Fibroblast of skin of left quadriceps (primary cell): ENCODE results near the gene ZNF91.
"Not testable (repeated sequence)": the region's sequence is repeated elsewhere in the genome, so short reads cannot be mapped to it uniquely, and the experiment has no call there.

Experiments
- DNase-seq, 2 experiments: peaks; one replicate each; pipeline ENCODE4 v3.0.0-alpha.2; 2013; ENCODE audit warnings: low read depth in 2 of 2

ZNF91 gene

DNA sequence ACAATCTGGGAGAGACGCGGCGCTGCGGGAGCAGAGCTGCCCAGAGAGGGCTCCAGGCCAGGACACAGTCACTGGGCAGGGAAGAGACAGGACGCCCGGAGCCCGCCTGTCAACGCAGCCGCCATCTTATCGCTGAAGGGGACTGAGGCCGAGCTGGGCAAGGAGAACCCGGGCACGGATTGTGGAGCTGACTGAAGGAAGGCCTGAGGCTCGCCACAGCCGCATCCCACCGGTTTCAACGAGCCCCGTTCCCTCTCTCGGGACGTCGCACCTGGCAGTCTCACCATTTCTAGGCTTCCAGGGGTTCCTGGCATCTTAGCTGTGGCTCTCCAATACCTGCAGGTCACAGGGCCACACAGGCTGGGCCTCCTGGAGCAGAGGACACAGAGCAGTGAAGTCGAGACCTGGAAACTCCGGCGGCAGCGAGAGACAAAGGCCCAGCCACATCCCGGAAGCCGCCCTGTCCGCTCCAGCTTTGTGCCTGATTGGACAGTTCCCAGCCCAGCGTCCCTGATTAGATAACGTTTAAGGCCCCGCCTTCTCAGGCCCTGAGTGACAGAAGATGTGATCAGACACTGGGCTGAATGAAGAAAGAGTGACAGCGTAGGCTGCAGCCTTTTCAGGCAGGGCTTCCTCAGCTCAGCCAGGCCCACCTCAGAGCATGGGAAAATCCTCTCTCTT lies at the start of gene ZNF91:
Gene ZNF91 (minus strand): TSS at position 431 of the 681 bp plus-strand sequence. CDS start 117 bp downstream, at position 314.
- DNase-seq: peak; percentile 93 to 95

DNA sequence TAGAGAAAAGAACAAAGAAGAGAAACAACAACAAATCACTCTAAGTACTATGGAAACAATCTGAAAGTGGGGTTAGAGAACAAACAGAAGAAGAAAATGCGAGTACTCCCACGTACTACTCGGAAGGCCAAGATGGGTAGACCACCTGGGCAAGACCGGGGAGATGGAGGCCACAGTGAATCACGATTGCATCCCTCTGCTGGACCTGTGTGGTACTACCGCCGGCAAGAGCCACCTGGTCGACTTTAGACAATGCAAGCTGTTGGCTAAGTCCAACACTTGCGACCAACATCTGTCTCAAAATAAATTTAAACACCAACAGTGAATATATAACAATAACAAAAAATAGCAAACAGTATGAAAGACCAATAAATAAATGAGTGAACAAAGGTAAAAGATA lies 45.5 kb upstream of the ZNF91 start:
- DNase-seq: no peak

DNA sequence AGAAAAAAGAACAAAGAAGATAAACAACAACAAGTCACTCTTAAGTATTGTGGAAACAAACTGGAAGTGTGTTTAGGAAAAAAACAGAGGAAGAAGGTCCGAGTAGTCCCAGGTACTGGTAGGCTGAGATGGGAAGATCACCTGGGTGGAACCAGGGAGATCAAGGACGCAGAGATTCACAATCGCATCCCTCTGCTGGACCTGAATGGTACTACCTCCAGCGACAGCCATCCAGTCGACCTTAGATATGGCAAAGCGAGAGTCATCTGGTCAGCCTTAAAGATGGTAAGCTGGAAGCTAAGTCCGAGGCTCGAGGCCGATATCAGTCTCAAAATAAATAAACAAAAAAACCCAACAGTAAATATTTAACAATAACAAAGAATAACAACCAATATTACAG lies 44.9 kb upstream of the ZNF91 start:
- DNase-seq: no peak

DNA sequence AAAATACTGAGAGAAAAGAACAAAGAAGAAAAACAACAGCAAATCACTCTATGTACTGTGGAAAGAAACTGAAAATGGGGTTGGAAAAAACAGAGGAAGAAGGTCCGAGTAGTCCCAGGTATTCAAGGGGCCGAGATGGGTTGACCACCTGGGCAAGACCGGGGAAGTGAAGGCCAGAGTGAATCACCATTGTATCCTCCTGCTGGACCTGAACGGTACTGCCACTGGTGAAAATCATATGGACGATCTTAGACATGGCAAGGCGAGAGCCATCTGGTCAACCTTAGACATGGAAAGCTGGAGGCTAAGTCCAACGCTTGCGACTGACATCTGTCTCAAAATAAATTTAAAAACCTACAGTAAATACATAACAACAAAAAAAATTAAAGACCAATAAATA lies 44.4 kb upstream of the ZNF91 start:
- no peak for DNase-seq

DNA sequence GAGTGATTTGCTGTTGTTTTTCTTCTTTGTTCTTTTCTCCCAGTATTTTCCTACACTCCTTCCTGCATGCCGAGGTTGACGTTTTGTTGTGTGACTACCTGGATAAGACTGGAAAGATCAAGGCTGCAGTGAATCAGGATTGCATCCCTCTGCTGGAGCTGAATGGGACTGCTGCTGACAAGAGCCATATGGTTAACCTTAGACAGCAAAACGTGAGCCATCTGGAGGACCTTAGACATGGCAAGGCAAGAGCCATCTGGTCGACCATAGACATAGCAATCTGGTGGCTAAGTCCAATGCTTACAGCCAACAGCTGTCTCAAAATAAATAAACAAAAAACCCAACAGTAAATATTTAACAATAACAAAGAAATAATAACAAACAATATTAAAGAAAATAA lies 42.6 kb upstream of the ZNF91 start:
- DNase-seq: no peak

DNA sequence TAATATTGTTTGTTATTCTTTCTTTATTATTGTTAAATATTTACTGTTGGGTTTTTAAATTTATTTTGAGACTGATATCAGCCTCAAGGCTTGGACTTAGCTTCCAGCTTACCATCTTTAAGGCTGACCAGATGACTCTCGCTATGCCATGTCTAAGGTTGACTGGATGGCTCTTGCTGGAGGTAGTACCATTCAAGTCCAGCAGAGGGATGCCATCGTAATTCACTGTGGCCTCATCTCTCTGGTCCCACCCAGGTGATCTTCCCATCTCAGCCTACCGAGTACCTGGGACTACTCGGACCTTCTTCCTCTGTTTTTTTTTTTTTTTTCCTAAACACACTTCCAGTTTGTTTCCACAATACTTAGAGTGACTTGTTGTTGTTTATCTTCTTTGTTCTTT lies 41.7 kb upstream of the ZNF91 start:
- no peak for DNase-seq

DNA sequence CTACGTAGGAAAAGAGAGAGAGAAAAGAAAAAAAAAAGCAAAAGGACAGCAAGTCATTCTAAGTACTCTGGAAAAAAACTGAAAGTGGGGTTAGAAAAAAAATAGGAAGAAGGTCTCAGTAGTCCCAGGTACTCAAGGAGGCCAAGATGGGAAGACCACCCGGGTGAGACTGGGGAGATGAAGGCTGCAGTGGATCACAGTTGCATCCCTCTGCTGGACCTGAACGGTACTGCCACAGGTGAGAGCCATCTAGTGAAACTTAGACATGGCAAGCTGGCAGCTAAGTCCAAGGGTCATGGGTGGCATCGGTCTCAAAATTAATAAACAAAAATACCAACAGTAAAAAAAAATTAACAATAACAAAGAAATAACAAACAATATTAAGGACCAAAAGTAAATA lies 41.0 kb upstream of the ZNF91 start:
- DNase-seq: no peak

DNA sequence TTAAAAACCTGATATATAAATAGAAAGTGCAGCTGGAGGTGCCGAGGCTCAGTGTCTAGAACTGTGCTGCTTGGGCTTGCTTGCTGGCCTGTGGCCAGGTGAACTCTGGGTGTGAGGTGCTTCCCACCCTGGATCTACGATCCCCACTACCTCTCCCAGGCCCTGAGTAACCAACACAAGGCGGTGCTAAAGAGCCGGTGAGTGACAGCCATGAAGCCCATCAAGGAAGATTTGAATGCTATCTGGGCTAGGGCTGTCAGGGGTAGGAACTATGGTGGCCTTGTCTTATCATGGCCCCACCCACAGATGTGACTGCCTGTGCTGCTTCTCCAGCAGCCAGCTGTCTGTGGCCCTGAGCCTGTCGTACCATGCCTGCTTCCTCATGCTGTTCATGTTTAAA lies 25.6 kb upstream of the ZNF91 start:
- DNase-seq: no peak

DNA sequence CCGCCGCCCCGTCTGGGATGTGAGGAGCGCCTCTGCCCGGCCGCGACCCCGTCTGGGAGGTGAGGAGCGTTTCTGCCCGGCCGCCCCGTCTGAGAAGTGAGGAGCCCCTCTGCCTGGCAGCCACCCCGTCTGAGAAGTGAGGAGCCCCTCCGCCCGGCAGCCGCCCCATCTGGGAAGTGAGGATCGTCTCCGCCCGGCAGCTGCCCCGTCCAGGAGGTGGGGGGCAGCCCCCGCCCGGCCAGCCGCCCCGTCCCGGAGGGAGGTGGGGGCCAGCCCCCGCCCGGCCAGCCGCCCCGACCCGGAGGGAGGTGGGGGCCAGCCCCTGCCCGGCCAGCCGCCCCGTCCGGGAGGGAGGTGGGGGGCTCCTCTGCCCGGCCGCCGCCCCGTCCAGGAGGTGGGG lies 24.0 kb upstream of the ZNF91 start:
- not testable (repeated sequence) for DNase-seq

DNA sequence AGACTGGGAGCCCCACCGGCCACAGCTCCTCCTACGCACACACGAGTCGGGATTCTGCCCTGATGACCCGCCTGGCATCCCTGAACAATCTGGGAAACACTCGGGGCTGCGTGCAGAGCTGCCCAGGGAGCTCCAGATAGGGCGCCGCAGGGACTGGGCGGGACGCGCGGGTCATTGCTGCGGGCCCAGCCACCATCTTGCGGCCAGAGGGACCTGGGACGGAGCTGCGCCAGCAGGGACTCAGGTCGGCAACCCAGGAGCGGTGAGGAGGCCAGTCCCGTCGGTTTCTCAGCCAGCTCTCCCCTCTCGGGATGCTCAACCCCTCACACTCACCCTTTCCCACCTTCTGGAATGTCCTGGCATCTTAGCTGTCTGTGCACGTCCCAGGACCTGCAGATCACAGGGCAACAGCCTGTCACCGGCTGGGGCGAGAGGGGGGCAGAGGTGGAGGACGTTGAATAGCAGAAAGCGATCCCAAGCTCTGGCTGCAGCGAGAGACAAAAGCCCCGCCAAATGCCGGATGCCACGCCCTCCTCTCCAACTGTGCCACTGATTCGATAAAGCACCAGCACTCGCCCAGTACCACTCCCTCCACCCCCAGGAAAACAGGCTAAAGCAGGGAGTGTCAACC lies 20.4 kb upstream of the ZNF91 start:
- no peak for DNase-seq

DNA sequence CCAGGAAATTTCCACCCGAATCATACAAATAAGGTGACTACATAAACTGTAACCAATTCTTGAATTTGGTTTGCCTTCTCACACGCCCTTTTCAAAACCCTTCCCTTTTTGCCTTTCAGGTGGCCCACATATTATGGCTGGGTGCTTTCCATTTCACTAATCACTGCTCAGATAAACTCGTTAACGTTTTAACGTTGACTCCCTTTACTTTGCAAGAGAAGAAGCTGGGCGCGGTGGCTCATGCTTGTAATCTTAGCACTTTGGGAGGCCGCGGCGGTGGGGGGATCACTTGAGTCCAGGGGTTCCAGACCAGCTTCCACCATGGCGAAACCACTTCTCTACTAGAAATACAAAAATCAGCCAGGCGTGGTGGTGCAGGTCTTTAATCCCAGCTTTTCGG lies 19.8 kb upstream of the ZNF91 start:
- no peak for DNase-seq

DNA sequence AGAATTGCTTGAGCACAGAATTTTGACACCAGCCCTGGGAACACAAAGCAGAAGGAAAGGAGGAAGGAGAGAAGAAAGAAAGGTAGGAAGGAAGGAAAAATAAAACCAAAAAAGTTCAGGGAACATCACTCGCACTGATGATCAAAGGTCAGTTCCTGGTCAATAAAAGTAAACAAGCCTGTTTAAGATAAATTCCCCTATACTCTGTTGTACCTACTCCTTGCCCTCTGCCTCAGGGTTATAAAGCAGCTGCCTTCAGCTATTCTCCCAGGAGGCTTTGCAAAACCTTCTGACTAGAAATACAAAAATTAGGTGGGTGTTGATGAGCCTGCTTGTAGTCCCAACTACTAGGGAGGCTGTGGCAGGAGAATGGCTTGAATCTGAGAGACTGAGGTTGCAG lies 14.9 kb upstream of the ZNF91 start:
- DNase-seq: no peak

DNA sequence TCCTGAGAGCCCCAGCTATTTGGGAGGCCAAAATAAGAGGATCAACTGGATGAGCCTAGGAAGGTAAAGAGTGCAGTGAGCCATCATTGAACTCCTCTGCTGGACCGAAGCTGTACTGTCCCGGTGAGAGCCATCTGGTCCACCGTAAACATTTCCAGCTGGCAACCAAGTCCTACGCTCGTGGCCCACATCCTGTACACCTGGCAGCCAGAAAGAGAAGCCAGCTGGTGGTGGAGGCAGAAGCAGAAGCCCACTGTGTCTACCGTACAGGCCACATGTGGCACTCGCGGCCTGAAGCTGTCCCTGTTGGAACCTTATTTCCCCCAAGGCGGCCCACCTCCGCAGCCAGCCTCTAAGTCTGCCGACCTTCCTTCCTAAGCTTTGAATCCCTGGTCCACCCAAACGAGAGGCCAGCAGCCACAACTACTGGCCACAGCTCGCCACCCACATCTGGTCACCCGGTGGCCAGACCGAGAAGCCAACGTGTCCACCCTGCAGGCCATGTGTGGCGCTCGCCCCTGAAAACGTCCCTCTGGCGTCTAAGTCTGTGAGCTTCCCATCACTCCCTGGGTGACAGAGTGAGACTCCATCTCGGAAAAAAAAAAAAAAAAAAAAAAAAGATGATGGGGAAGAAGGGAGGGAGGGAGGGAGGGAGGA lies 14.2 kb upstream of the ZNF91 start:
- no peak for DNase-seq

DNA sequence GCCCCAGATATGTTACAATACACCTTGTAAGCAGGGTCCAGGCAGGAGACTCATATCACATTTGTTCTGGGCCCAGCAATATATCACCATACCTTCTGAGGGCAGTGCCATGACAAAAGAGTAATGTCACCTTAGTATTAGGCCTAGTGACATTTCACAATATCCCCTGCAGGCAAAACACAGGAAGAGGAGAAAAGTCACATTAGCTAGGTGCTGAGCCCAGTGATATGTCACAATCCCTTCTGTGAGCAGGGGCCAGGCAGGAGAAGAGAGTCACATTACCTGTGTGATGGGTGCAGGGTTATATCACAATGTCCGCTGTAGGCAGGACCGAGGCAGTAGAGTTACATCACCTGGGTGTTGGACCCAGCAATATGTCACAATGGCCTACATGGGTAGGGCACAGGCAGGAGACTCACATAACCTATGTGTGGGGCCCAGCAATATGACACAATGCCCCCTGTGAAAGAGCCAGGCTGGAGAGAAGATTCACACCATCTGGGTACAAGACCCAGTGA lies 12.4 kb upstream of the ZNF91 start:
- no peak for DNase-seq

DNA sequence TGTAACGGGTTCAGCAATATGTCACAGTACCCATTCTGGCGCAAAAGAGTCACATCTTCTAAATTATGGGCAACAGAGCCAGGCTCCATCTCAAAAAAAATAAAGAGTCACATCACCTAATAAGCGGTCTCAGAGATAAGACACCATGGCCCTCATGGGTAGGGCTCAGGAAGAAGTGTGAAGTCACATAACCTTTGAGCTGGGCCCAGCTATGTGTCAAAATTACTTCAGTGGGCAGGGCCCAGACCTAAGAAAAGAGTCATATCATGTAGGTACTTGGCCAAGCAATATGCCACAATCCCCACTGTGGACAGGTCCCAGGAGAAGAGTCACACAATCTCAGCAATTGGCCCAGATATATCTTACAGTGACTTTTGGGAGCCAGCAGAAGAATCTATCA lies 11.4 kb upstream of the ZNF91 start:
- DNase-seq: no peak

DNA sequence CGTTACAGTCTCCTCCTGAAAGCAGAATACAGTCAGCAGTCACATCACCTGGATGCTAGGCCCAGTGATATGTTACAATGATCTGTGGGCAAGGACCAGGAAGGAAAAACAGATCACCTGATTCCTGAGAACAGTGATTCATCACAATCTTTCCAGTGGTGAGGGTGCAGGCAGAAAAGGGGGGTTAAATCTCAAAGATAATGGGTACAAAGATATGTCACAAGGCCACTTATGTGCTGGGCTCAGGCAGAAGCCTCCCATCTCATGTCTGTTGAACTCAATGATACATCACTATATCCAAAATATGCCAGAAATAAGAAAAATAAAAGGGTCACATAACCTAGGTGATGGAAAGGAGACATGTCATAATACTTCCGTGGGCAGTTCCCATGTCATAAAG lies 10.8 kb upstream of the ZNF91 start:
- no peak for DNase-seq

DNA sequence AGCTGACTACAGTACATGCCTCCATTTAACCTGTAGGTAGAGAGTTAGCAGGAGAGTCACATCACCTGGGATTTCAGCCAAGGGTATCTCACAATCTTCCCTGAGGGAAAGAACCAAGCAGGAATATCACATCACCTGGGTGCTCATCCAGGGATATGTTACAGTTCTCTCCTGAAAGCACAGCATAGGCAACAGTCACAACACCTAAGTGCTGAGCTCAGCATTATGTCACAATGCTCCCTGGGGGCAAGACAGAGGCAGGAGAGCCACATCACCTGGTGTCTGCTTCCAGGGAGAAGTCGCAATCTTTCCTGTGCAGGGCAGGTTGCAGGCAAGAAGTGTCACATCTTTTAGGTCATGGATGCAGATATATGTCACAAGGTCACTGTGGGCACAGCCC lies 9.4 kb upstream of the ZNF91 start:
- DNase-seq: no peak

DNA sequence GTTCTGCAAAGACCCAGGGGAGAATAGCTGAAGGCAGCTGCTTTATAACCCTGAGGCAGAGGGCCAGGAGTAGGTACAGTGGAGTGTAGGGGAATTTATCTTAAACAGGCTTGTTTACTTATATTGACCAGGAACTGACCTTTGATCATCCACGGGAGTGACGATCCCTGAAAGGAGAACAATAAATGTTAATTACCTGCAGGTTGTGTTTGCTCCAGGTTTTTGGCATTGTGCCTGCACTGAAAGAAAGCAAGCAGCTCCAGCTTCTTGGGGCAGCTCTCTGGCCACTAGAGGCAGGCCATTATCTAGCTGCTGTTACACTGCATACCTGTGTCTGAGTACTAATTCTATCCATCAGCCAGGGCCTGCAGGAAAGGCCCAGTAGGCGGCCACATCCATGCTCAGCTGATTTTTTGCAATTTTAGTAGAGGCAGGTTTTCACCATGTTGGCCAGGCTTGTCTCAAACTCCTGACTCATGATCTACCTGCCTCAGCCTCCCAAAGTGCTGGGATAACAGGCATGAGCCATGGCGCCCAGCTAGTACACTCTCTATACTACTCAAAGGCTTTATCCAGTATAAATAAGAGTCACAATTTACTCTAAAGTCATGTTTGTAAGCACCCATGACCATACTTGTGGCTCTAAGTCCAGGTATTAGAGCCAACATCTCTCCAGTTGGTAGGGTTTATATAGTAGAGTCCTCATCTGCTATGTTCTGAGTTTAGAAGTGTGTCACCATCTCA lies 8.5 kb upstream of the ZNF91 start:
- no peak for DNase-seq

DNA sequence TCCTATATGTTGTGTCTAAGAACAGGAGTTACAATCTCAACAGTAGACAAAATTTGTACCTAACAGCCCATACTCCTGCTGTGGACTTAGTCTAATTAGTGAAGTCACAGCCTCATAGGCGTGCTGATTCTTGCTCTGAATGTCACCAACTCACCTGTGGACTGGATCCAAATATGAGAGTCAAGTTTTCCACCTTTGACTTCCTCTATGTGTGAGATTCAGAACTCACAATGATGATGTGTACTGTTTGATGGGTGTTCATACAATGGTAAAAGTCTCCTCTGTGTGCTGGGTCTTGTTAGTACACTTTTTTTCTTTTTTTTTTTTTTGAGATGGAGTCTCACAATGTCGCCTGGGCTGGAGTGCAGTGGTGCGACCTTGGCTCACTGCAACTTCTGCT lies 7.8 kb upstream of the ZNF91 start:
- no peak for DNase-seq

DNA sequence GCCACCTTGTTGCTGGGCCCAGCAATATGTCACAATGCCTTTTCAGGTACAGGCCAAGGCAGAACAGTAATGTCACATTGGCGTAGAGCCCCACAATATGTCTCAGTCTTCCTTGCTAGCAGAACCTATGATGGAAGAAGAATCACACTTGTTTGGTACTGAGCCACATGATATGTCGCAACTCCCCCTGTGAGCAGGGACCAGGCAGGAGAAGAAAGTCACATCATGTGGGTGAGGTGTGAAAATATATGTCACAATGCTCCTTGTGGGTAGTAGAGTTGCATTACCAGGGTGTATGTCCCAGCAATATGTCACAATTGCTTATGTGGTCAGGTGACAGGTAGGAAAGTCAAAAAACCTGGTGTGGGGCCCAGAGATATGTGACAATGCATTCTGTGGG lies 7.1 kb upstream of the ZNF91 start:
- no peak for DNase-seq

DNA sequence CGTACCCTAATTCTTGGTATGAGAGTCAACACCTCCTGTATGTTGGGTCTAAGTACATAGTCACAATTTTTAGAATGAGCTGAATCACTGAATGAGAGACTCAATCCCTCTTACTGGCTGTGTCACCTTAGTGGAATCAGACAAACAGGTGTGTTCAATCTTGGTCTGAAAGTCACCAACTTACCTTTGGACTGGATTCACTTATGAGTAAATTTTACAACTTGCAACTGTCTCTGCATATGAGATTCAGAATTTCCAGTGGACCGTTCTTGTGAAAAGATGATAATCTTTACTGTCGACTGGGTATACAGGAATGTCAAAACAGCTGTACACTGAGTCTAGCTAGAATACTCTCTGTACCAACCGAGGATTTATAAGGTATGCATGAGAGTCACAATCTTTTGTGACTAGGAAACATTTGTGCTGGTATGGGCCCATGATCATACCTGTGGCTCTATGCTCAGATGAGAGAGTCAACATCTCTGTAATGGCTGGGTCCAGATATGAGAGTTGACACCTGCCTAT lies 5.9 kb upstream of the ZNF91 start:
- DNase-seq: no peak

DNA sequence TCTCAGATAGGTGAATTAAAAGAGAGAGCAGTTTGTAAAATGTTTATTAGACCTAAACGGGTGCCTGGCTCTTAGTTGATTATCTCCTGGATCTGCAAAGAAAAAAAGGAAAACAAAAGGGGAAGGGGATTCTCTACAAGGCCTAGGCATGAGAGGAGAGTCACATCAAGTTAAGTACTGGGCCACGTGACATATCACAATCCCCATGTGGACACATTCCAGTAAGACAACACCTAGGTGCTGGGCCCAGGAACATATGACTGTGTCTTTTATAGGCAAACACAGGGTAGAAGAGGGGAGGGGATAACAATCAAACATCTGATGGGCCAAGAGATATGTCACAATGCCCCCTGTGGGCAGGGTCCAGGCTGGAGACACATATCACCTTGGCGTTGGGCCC lies 4.2 kb upstream of the ZNF91 start:
- no peak for DNase-seq
